ENCODE measurements around the gene PLD5.

GRCh38 chr1:242456726-242457269 lies 67.7 kb downstream of the PLD5 start:
- no peak for TF ChIP-seq EZH2phosphoT487 (IDR thresholded peaks at IDR 0.05; ENCODE audit: low read length)
- TF ChIP-seq CTCF (IDR thresholded peaks at IDR 0.05; ENCODE audit: low read length) = no peak
- TF ChIP-seq EZH2 (optimal IDR thresholded peaks at IDR 0.05; ENCODE audit: low read depth, low read length) = no peak

All from MM.1S (cell line).